GM08714 (cell line): Measurements from ENCODE around the gene SEMA3D.

Experiments
- H3K4me3 ChIP-seq: fragments of 200-500 bp; sonication (Bioruptor generic); 2 replicates; pipeline ENCODE4 v1.5.1; 2014; ENCODE audit warnings: mild to moderate bottlenecking, low read length, inconsistent platforms
- ZNF274 ChIP-seq: IDR thresholded peaks from 2 replicates; pipeline ENCODE4 v1.6.1; 2012; ENCODE audit warnings: mild to moderate bottlenecking, low read depth, low read length

SEMA3D gene

DNA sequence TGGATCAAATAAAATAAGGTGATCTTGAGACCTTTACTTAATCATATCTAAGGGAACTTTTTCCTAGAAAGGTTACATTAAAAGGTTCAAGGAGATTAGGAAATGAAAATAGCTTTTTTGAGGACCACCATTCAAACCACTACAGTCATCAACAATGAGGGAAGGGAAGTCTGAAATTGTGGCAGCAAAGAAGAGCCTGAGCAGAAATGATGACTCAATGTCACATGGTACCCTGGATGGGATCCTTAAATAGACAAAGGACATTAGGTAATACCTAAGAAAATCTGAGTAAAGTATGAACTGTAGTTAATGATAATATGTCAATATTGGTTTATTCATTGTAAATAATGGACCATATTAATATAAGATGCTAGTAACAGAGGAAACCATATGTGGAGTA, 236.0 kb downstream of the SEMA3D start:
- no peak for TF ChIP-seq ZNF274

DNA sequence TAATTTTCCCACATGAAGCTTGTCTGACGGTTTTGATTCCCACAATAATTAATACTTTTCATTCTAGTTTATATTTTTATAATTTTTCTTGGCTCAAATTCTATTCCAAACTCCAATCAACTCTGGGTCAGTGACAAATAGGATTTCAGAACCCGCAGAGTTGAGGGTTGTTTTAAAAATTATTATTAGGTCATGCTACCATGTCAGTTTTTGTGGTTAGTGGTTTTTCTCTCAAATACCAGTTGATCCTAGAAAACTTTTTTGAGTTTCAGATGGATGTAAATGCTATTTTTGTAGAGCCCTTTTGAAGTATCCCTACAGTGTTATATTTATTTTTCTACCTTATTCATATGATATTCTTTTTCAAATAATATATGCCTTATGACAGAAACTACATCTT, 237.4 kb downstream of the SEMA3D start:
- no peak for TF ChIP-seq ZNF274

More for the DNA sequence above, 236.0 kb downstream of the SEMA3D start:
- no peak overlapping the region for H3K4me3 ChIP-seq

DNA sequence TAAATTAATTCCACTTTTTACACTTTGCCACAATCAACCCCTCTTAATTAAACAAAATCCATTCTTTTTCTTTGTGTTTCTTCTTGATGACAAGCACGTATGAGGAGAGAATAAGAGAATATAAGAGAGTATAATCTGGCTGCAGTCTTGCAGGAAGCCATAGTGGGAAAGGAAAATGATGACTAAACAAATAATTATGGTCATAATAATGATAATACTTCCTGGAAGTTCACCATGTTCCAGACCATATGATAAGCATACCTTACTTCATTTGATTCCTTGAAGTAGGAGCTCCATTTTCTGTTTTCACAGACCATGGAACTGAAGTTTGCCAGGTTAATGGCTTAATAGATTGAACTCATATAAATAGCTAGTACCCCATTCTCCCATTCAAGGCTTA, 237.8 kb downstream of the SEMA3D start:
- no peak for TF ChIP-seq ZNF274
- no peak overlapping the region for H3K4me3 ChIP-seq

More for the DNA sequence above, 237.4 kb downstream of the SEMA3D start:
- no peak overlapping the region for H3K4me3 ChIP-seq

DNA sequence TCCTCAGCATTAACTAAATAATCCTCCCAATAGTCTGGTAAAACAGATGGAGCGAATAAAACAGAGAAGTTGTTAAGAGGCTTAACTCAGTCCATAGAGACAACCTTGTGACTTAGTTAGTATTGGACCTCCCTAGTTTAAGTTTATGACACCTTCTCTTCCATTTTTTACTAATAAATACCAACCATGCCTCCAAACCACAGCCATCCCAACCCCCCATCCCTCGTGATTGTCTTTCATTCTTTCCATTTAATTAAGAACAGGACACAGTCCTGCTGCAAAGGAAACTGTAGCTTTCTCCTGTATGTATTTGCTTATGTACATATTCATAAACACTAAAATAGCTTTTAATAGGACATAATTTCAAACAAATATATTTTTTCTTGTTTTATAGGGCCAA, 238.2 kb downstream of the SEMA3D start:
- no peak for TF ChIP-seq ZNF274
- no peak overlapping the region for H3K4me3 ChIP-seq

DNA sequence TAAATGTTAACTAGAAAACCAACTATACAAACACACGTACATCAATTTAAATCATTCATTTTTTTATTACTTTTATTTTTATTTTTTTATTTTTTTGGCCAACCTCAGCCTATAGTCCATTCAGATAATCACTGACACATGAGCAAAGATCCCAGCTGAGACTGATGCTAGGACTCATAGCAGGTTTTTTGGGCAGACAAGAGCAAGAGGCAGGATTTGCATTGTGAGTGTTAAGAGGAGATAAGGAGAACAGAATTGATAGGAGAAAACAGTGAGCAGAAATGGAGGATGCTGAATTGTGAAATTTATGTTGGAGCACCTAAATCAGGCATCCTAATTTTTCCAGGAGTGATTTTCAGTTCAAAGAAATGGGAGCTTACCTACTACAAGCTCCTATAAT, 240.3 kb downstream of the SEMA3D start:
- H3K4me3 ChIP-seq: no peak overlapping the region
- TF ChIP-seq ZNF274: no peak
